ENCODE measurements around the gene BCAS1. TPM values are rescaled to one million over a fixed set of nuclear protein-coding genes. Genes with fewer than 3 reads are reported as not detected.
A peak's percentile ranks its signal among the peaks of the same experiment; 100 is the strongest.

Gene BCAS1
- total RNA-seq, 1 donor from 2014 or later, result not detected

GRCh38 chr20:54054516-54054915 is 15.9 kb downstream of the BCAS1 start:
- Mint-ChIP-seq H3K4me1 (ENCODE audit: low read depth) (no peaks in the 10 kb centered on the region), H3K36me3 (ENCODE audit: low read depth) (peaks cover 1% of the 10 kb centered on the region), H3K4me3 (ENCODE audit: unreplicated experiment) (no peak overlapping the region), H3K9me3 (ENCODE audit: low read depth) (peaks cover 7% of the 10 kb centered on the region), H3K27me3 (ENCODE audit: low read depth) (no peaks in the 10 kb centered on the region), H3K27ac (ENCODE audit: unreplicated experiment) (no peak overlapping the region)
- no peak for DNase-seq (ENCODE audit: low spot score)
- no peak for TF ChIP-seq CTCF (IDR thresholded peaks at IDR 0.05)

- peaks cover 1% of the 10 kb centered on the region for H3K36me3 Mint-ChIP-seq (ENCODE audit: low read depth)
- no peak for DNase-seq (ENCODE audit: low spot score)
- peaks cover 7% of the 10 kb centered on the region for H3K9me3 Mint-ChIP-seq (ENCODE audit: low read depth)
- H3K4me3 Mint-ChIP-seq (ENCODE audit: unreplicated experiment), result no peak overlapping the region
- peaks cover 8% of the 10 kb centered on the region for H3K4me1 Mint-ChIP-seq (ENCODE audit: low read depth)
- H3K27ac Mint-ChIP-seq (ENCODE audit: unreplicated experiment), result no peak overlapping the region
- TF ChIP-seq CTCF (IDR thresholded peaks at IDR 0.05), result no peak
- H3K27me3 Mint-ChIP-seq (ENCODE audit: low read depth), result no peaks in the 10 kb centered on the region
Observed at GRCh38 chr20:54051068-54051467, 19.3 kb downstream of the BCAS1 start.

- H3K9me3 Mint-ChIP-seq (ENCODE audit: low read depth), result peaks cover 9% of the 10 kb centered on the region
Observed at GRCh38 chr20:54048891-54049545, 21.4 kb downstream of the BCAS1 start.

GRCh38 chr20:54048481-54048880 is 21.9 kb downstream of the BCAS1 start:
- peaks cover 9% of the 10 kb centered on the region for H3K9me3 Mint-ChIP-seq (ENCODE audit: low read depth)
- H3K36me3 Mint-ChIP-seq (ENCODE audit: low read depth), result peaks cover 1% of the 10 kb centered on the region
- no peaks in the 10 kb centered on the region for H3K27me3 Mint-ChIP-seq (ENCODE audit: low read depth)
- no peak overlapping the region for H3K27ac Mint-ChIP-seq (ENCODE audit: unreplicated experiment)
- peaks cover 15% of the 10 kb centered on the region for H3K4me1 Mint-ChIP-seq (ENCODE audit: low read depth)
- no peak overlapping the region for H3K4me3 Mint-ChIP-seq (ENCODE audit: unreplicated experiment)
- no peak for DNase-seq (ENCODE audit: low spot score)
- no peak for TF ChIP-seq CTCF (IDR thresholded peaks at IDR 0.05)

More at GRCh38 chr20:54048891-54049545, 21.4 kb downstream of the BCAS1 start:
- Mint-ChIP-seq H3K27me3 (ENCODE audit: low read depth) (no peaks in the 10 kb centered on the region), H3K36me3 (ENCODE audit: low read depth) (peaks cover 1% of the 10 kb centered on the region), H3K4me3 (ENCODE audit: unreplicated experiment) (no peak overlapping the region), H3K27ac (ENCODE audit: unreplicated experiment) (peak overlapping the region; percentile 7), H3K4me1 (ENCODE audit: low read depth) (peaks cover 13% of the 10 kb centered on the region)
- TF ChIP-seq CTCF (IDR thresholded peaks at IDR 0.05), result no peak
- no peak for DNase-seq (ENCODE audit: low spot score)

- H3K4me3 Mint-ChIP-seq (ENCODE audit: unreplicated experiment), result no peak overlapping the region
- H3K4me1 Mint-ChIP-seq (ENCODE audit: low read depth), result peaks cover 15% of the 10 kb centered on the region
- no peak for DNase-seq (ENCODE audit: low spot score)
- peaks cover 9% of the 10 kb centered on the region for H3K9me3 Mint-ChIP-seq (ENCODE audit: low read depth)
- peaks cover 1% of the 10 kb centered on the region for H3K36me3 Mint-ChIP-seq (ENCODE audit: low read depth)
- TF ChIP-seq CTCF (IDR thresholded peaks at IDR 0.05), result no peak
- H3K27ac Mint-ChIP-seq (ENCODE audit: unreplicated experiment), result no peak overlapping the region
- no peaks in the 10 kb centered on the region for H3K27me3 Mint-ChIP-seq (ENCODE audit: low read depth)
Observed at GRCh38 chr20:54047720-54048119, 22.7 kb downstream of the BCAS1 start.
